ENCODE results near the gene NUDT1.

GRCh38 chr7:2211926-2212325, 30.1 kb upstream of the NUDT1 start:
- TF ChIP-seq TCF7L2 (IDR thresholded peaks at IDR 0.05; ENCODE audit: low read depth, low read length), result no peak
- TF ChIP-seq CTCF (IDR thresholded peaks at IDR 0.05), result no peak
- no peak for TF ChIP-seq POLR2AphosphoS5 (IDR thresholded peaks at IDR 0.05; ENCODE audit: low read depth, low read length)
- TF ChIP-seq SIN3A (IDR thresholded peaks at IDR 0.05; ENCODE audit: borderline replicate concordance, insufficient read depth, low read depth, low read length), result no peak
- no peak for TF ChIP-seq REST (IDR thresholded peaks at IDR 0.05; ENCODE audit: insufficient read depth in 1 of 2, low read depth in 2 of 2, low read length in 1 of 2)
